Kidney (tissue), 14 donors: ENCODE data around the gene ARHGAP42. TPM values are rescaled to one million over a fixed set of nuclear protein-coding genes. Genes with fewer than 3 reads are reported as not detected.

ENCODE experiments used
- DNase-seq, 5 donors: peaks; one replicate each; pipeline ENCODE4 v3.0.0-alpha.2; 2013 to 2020
- FAIRE-seq: peaks from 2 replicates; lab custom pipeline; 2012; peaks lifted over from hg19 to GRCh38; lab: Jason Lieb, UNC
- H3K27ac ChIP-seq, 2 donors: one replicate each; pipeline ENCODE4 v1.7.0; 2013; ENCODE audit warnings: low read depth in 2 of 2, low read length in 2 of 2, inconsistent platforms in 1 of 2
- H3K27me3 ChIP-seq: one replicate; pipeline ENCODE4 v1.7.1; 2013; ENCODE audit warnings: low read length, inconsistent platforms; ENCODE audit not compliant: control insufficient read depth, insufficient read depth
- H3K36me3 ChIP-seq, 3 donors: one replicate each; pipeline versions ENCODE4 v1.7.0 to v1.7.1; 2013; ENCODE audit warnings: low read length in 3 of 3, control low read depth in 1 of 3, inconsistent platforms in 1 of 3; ENCODE audit not compliant: insufficient read depth in 3 of 3, control insufficient read depth in 2 of 3
- H3K4me1 ChIP-seq, 3 donors: one replicate each; pipeline versions ENCODE4 v1.7.0 to v1.7.1; 2013; ENCODE audit warnings: low read length in 3 of 3, inconsistent platforms in 1 of 3, low read depth in 1 of 3; ENCODE audit not compliant: control insufficient read depth in 2 of 3, insufficient read depth in 2 of 3
- H3K4me3 ChIP-seq, 3 donors: one replicate each; pipeline versions ENCODE4 v1.7.0 to v1.8.1; 2013; ENCODE audit warnings: low read length in 3 of 3, control low read depth in 1 of 3, inconsistent platforms in 1 of 3
- H3K9ac ChIP-seq, 3 donors: one replicate each; pipeline versions ENCODE4 v1.7.0 to v1.7.1; 2013; ENCODE audit warnings: low read length in 3 of 3, control low read depth in 1 of 3, inconsistent platforms in 1 of 3
- H3K9me3 ChIP-seq, 3 donors: one replicate each; pipeline versions ENCODE4 v1.7.0 to v1.7.1; 2013; ENCODE audit warnings: low read length in 3 of 3, control low read depth in 1 of 3, inconsistent platforms in 1 of 3; ENCODE audit not compliant: control insufficient read depth in 2 of 3, insufficient read depth in 1 of 3
- intact Hi-C: fragments of 100-400 bp; cut with DNase I; formaldehyde crosslinking; loops from one replicate; pipeline ENCODE4 v1.11.1; 2022
- polyA plus RNA-seq: library from polyadenylated mRNA; stranded (reverse); fragments of 350-450 nt; fragmentation: Illumina TruSeq; extraction: RNeasy Lipid Tissue Mini Kit (QIAGEN cat#74804); gene quantifications from one replicate; pipeline ENCODE4 v1.2.3, GENCODE V29; 2014; ENCODE audit warnings: low read depth, low replicate concordance; ENCODE audit not compliant: insufficient read depth
- total RNA-seq: library from RNA; stranded (reverse); fragmentation: NEBNext Ultra II Directional; extraction: Animal tissue kit (Norgen Biotek cat#: 25700); gene quantifications from one replicate; pipeline ENCODE4 v1.2.1, GENCODE V29; 2021
- TF ChIP-seq, protein P1 (sequence below): IDR thresholded peaks from 3 replicates; pipeline ENCODE4 v1.5.1; 2012; ENCODE audit warnings: mild to moderate bottlenecking, moderate library complexity, borderline replicate concordance; ENCODE audit not compliant: insufficient read depth; ENCODE audit errors: extremely low read depth
- donor health status: control.
- donor health status: control.
- donor health status: control.
- donor health status: control.
- donor health status: control.
- donor health status: DM: yes; HTN: yes; CAD: no.
- donor health status: Normal renal cell carcinoma (clear cell type).

The ARHGAP42 gene
- total and polyA plus RNA-seq, 2 donors from 2014 or later: 4.2 to 18.9 TPM

DNA sequence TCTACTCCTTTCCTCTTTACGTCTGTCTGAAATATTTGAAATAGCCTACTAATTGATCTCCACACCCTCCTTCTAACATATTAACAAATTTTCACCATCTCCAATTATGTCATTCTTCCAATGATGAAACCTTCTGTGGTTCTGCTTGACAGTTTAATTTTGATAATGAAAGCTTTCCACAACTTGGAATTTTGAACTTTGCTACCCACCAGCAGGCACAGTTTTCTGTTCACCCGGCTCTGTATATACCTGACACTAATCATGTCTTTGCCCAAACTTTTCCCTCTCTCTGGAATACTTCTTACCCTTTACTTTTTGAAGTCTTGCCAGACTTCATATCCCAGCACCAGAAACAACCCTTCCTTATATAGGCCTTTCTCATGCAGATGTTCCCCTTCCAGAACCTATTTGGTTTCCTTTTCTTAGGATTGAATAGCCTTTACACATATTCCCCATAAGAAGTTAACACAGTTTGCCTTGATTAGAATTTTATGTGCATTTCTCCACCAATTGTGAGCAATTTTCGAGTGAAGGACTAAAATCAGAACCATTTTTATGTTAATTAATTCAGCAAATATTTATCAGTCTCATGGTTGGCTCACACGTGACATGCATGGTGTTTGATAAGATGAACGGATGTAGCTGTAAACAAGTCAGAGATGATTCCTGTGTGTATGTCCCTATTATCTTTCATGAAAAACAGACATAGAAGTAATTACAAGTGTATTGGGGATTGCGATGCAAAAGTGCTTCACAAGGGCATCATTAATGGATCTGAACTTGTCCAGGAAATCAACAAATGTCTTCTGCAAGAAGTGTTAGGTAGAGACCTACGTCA lies 173.4 kb downstream of the ARHGAP42 start:
- Histone ChIP-seq H3K4me3 (no peak overlapping the region), H3K36me3 (no peaks in the 10 kb centered on the region), H3K9ac (no peak overlapping the region), H3K27me3 (no peaks in the 10 kb centered on the region), H3K4me1 (peaks cover 0 to 3% (median 0%) of the 10 kb centered on the region in 3 donors), H3K27ac (no peak overlapping the region), H3K9me3 (no peaks in the 10 kb centered on the region)
- intact Hi-C loops: no loop called here
- DNase-seq: no peak
- TF ChIP-seq, protein P1, sequence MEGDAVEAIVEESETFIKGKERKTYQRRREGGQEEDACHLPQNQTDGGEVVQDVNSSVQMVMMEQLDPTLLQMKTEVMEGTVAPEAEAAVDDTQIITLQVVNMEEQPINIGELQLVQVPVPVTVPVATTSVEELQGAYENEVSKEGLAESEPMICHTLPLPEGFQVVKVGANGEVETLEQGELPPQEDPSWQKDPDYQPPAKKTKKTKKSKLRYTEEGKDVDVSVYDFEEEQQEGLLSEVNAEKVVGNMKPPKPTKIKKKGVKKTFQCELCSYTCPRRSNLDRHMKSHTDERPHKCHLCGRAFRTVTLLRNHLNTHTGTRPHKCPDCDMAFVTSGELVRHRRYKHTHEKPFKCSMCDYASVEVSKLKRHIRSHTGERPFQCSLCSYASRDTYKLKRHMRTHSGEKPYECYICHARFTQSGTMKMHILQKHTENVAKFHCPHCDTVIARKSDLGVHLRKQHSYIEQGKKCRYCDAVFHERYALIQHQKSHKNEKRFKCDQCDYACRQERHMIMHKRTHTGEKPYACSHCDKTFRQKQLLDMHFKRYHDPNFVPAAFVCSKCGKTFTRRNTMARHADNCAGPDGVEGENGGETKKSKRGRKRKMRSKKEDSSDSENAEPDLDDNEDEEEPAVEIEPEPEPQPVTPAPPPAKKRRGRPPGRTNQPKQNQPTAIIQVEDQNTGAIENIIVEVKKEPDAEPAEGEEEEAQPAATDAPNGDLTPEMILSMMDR: no peak
- no peak for FAIRE-seq

GRCh38 chr11:100861212-100861611 lies 174.1 kb downstream of the ARHGAP42 start:
- no peak overlapping the region for H3K9ac ChIP-seq
- H3K4me1 ChIP-seq: peaks cover 0 to 3% (median 0%) of the 10 kb centered on the region in 3 donors
- TF ChIP-seq, protein P1: no peak
- H3K27me3 ChIP-seq: no peaks in the 10 kb centered on the region
- intact Hi-C loops: no loop called here
- H3K36me3 ChIP-seq: no peaks in the 10 kb centered on the region
- no peaks in the 10 kb centered on the region for H3K9me3 ChIP-seq
- H3K4me3 ChIP-seq: no peak overlapping the region
- H3K27ac ChIP-seq: no peak overlapping the region
- DNase-seq (no peak), FAIRE-seq (no peak)

GRCh38 chr11:100863080-100863581 lies 176.0 kb downstream of the ARHGAP42 start:
- Histone ChIP-seq H3K27ac (no peak overlapping the region), H3K4me3 (no peak overlapping the region), H3K9ac (no peak overlapping the region), H3K4me1 (no peaks in the 10 kb centered on the region), H3K27me3 (no peaks in the 10 kb centered on the region), H3K9me3 (no peaks in the 10 kb centered on the region), H3K36me3 (no peaks in the 10 kb centered on the region)
- TF ChIP-seq, protein P1: no peak
- intact Hi-C loops: no loop called here
- DNase-seq: peak in 3 of 5 donors; percentile 26 to 50 (median 46)
- FAIRE-seq: no peak
